HG03025 (cell line): ENCODE results near the gene CAT.
"Not testable (repeated sequence)": the region's sequence is repeated elsewhere in the genome, so short reads cannot be mapped to it uniquely, and the experiment has no call there.

ENCODE experiments used
- ATAC-seq: cut with Tn5 transposase; IDR thresholded peaks from one replicate; pipeline ENCODE4 v1.9.1; 2021; ENCODE audit warnings: mild to moderate bottlenecking, moderate library complexity; ENCODE audit not compliant: unreplicated experiment, low FRiP score

The CAT gene

GRCh38 chr11:34424826-34425225, 13.9 kb upstream of the CAT start:
- not testable (repeated sequence) for ATAC-seq

GRCh38 chr11:34425360-34425759, 13.4 kb upstream of the CAT start:
- ATAC-seq: no peak

GRCh38 chr11:34425867-34426266, 12.9 kb upstream of the CAT start:
- ATAC-seq: no peak

GRCh38 chr11:34426766-34427185, 12.0 kb upstream of the CAT start:
- no peak for ATAC-seq

- ATAC-seq: no peak
These were observed 11.4 kb upstream of the CAT start for GRCh38 chr11:34427186-34427805.

- no peak for ATAC-seq
These were observed 6.8 kb upstream of the CAT start for GRCh38 chr11:34431979-34432378.

- ATAC-seq: no peak
These were observed 5.9 kb upstream of the CAT start for GRCh38 chr11:34432822-34433221.

GRCh38 chr11:34433899-34434298, 4.8 kb upstream of the CAT start:
- no peak for ATAC-seq

- ATAC-seq: no peak
These were observed 1.3 kb upstream of the CAT start for GRCh38 chr11:34437224-34438125.

GRCh38 chr11:34439610-34440198, 970 bp downstream of the CAT start:
- no peak for ATAC-seq

- no peak for ATAC-seq
These were observed 3.1 kb downstream of the CAT start for GRCh38 chr11:34441814-34442213.

- no peak for ATAC-seq
These were observed 4.4 kb downstream of the CAT start for GRCh38 chr11:34443136-34443535.

GRCh38 chr11:34444428-34444827, 5.7 kb downstream of the CAT start:
- ATAC-seq: no peak

GRCh38 chr11:34445956-34446355, 7.2 kb downstream of the CAT start:
- ATAC-seq: no peak

GRCh38 chr11:34446386-34446785, 7.7 kb downstream of the CAT start:
- no peak for ATAC-seq

- no peak for ATAC-seq
These were observed 8.3 kb downstream of the CAT start for GRCh38 chr11:34447044-34447443.

GRCh38 chr11:34448223-34448994, 9.7 kb downstream of the CAT start:
- ATAC-seq: no peak

- ATAC-seq: no peak
These were observed 10.3 kb downstream of the CAT start for GRCh38 chr11:34449013-34449412.

- ATAC-seq: no peak
These were observed 12.3 kb downstream of the CAT start for GRCh38 chr11:34451053-34451452.

- no peak for ATAC-seq
These were observed 15.7 kb downstream of the CAT start for GRCh38 chr11:34454308-34455032.
